Measurements from ENCODE around the gene DPY19L1.
"Not testable (repeated sequence)": the region's sequence is repeated elsewhere in the genome, so short reads cannot be mapped to it uniquely, and the experiment has no call there.

Gene DPY19L1

DNA sequence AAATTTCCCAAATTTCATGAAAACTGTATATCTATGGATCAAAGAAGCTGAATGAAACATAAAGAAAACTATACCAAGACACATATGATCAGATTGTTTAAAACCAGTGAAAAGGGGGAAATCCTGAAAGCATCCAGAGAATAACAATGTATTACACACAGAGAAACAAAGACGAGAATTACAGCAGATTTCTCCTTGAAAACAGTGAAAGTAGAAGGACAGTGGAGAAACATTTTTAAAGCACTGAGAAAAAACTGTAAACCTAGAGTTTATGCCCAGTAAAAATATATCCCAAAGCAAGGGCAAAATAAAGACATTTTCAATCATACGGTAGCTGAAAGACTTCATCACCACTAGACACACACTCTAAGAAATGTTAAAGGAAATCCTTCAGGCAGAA, 121.0 kb downstream of the DPY19L1 start:
- DNase-seq: no peak

DNA sequence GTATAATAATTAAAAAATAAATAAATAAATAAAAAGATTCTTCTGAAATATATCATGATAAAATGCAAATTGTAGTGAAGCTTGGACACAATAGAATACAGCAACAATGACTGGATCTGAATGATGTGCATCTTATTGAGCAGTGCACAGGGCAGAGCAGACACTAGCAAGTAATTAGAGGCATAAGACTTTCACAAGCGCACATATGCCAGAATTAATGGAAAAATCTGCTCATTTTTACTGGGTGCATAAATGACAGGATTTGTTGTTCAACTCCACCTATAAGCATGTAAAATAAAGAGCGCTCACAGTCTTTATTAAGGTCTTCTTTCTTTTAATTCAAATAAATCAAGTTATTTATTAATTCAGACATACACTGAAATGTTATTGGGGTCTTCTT, 125.0 kb downstream of the DPY19L1 start:
- DNase-seq: no peak

DNA sequence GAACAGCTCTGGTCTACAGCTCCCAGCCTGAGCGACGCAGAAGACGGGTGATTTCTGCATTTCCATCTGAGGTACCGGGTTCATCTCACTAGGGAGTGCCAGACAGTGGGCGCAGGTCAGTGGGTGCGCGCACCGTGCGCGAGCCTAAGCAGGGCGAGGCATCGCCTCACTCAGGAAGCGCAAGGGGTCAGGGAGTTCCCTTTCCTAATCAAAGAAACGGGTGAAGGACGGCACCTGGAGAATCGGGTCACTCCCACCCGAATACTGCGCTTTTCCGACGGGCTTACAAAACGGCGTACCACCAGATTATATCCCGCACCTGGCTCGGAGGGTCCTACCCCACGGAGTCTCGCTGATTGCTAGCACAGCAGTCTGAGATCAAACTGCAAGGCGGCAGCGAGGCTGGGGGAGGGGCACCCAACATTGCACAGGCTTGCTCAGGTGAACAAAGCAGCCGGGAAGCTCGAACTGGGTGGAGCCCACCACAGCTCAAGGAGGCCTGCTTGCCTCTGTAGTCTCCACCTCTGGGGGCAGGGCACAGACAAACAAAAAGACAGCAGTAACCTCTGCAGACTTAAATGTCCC, 130.9 kb downstream of the DPY19L1 start:
- peak; percentile 30 for DNase-seq

DNA sequence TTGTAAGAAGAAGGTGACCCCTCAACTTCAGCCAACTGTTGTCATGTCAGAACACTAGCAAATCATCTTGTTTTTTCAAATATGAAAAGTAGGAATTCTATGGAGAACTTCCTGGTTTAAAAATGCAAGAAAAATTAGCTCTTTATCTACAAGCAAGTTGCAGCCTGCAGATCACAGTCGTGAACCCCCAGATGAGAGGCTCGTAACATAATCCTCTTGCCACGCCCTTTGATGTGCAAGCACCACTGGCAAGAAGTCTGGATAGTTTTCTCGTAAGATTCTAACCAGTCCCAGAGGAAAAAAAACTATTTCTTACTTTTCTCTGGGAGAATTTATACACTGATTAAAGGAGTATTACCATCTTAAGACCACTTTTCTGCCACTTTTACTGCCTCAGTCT, 132.3 kb downstream of the DPY19L1 start:
- DNase-seq: no peak

DNA sequence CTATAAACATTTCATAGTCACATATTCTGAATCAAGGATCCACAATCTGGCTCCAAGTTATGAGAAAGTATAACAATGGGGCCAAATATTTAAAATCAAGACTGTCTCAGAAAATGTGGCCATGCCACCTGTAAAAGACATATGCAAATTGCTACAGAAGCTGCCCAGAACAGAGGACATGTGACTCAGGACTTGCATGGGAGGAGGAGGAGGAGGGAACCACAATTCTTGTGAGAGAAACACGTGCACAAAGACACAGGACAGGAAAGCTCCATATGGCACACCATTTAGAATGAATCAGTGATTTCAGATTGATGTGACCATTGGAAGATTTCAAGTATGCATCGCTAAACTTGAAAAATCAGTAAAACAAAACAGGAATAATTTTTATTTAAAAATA, 133.4 kb downstream of the DPY19L1 start:
- not testable (repeated sequence) for DNase-seq

DNA sequence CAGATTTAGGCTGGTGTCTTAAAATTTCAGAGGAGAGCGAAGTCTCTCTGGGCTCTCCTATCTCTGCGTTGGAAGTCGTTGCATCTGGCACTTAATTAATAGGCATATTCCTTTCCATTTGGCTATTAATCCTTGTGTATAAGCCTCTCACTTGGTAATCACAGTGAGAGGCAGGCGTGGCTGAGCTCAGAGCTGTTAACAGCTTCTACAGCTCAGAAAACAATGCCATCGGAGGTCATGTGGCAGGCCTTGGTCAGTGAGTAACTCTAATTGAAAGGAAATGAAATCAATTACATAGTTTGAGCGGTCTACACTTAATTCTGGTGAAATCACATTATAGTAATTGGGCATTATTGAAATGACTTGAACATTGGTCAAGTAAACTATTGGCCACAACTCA, 135.1 kb downstream of the DPY19L1 start:
- no peak for DNase-seq

DNA sequence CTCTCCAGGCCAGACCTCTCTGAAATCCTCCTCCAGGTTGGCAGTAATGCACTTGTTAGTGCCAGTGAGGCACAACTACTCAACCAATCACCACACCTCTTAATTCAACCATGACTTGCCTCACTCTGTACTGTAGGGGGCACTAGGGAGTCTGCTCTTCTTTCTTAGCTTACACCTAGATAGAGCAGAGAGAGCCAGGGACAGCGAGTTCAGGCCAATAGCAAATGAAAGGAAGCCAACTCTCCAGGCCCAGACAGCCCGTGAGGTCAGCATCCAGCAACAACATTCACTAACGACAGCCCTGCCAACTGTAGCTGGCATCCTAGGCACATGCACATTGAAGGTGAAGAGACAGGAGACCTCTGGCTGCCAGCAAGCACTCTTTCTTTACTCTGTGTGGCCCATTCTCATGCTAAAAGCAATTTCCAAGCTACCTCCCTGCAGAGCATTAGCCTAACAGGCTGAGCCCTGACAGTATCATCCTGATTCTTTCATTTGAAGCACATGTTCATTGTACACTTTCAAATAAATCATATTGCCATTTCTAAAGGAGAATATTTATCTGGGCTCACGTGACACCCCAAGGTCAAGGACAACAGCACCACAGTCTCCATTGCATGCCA, 136.3 kb downstream of the DPY19L1 start:
- no peak for DNase-seq

DNA sequence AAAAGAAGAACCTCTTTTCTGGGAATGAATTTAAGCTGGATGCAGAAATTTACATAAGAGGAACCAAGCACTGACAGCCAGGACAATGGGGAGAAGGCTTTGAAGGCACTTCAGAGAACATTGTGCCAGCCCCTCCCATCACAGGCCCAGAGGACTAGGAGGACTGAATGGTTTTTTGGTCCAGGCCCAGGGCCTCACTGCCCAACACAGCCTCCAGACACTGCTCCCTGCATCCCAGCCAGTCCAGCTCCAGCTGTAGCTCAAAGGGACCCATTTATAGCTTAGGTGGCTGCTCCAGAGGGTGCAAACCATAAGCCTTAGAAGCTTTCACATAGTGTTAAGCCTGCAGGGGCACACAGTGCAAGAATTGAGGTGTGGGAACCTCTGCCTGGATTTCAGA, 142.1 kb downstream of the DPY19L1 start:
- no peak for DNase-seq

DNA sequence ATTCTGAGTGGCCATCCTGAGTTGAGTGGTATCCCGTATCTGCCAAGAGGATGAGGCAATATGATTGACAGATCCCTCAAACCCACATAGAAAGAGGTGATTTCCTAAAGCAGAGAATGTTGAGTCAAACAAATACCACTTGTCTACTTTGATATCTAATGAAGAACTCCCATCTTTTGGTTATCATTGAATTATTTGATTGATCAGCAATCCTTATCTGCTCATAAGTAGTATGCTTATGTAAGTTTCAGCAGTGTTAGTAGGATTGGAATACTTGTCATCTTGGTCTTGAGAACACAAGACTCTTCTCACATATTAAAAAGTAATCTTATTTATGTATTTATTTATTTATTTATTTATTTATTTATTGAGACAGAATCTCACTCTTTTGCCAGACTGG, 147.3 kb downstream of the DPY19L1 start:
- no peak for DNase-seq

DNA sequence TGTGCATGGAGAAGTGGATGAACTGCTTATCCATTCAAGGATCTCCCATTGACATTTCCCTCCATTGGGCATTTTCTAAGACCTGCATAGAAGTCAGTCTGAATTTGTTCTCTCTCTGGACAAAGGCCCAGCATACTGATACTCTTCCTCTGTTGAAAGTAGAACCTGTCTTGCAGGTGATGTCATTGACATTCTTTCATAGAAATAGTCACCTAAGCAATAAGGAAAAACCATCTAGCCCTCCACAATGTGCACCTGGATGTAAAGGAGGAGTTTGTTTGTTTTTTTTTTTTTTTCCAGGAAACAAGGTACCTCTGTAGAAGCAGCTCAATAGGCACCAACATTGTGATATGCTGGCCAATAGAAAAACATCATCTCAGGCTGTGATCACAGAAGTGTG, 150.4 kb downstream of the DPY19L1 start:
- DNase-seq: no peak

DNA sequence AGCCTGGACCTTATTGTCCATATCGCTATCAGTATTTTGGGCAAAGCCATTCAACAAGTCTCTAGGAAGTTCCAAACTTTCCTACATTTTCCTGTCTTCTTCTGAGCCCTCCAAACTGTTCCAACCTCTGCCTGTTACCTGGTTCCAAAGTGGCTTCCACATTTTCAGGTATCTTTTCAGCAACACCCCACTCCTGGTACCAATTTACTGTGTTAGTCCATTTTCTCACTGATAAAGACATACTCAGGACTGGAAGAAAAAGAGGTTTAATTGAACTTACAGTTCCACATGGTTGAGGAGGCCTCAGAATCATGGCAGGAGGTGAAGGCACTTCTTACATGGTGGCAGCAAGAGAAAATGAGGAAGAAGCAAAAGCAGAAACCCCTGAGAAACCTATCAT, 153.4 kb downstream of the DPY19L1 start:
- DNase-seq: not testable (repeated sequence)

DNA sequence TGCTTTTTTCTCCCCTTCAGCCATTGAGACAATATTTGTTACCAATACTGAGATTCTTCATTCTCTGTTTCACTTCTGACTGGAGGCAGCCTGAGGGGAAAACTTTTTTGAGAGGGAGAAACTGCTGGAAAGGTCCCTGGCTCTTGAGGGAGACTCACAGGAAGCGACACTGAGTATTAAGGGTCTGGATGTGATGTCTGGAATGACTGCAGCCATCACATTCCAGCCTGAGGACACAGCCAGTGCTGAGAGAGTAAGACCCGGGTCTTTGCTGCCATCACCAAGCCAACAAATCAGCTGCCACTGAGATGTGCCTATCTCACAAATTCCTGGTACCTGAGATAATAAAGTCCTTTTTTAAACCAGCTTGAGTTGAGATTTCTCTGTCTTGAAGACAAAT, 157.4 kb downstream of the DPY19L1 start:
- DNase-seq: no peak

DNA sequence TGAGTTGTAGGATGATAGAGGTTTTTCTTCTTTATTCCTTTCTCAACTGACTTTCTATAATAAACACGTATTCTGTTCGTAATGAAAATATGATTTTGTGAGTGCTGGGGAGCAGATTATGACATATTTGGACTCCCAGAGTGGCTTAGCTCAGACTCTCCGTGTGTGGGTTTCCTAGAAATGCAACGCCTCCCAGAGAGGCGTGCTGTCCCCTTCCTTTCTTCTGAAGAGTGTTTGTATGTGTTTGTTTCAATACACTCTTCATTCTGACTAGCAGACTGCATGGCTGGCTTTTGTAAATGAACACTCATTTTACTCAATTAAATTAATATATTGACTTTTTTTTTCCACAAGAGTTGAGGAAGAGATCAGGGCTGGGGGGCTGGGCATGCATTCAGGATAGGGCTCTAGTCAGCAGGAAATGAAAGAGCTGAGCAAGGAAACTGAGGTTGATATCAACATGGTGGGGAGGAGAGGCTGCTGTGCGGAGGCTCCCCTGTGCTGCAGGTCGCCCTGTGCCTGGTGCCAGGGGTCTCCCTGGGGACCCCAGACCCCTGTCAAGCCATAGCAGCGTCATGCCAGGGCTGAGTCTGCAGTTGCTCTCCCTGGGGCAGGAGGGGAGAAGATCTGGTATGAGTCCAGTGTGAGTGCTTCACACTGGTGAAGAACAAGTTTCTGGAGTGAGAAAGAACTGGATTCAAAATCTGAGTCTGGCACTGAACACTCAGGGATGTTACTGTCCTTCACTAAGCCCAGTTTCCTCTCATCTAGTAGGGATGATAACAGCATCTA, 158.1 kb downstream of the DPY19L1 start:
- not testable (repeated sequence) for DNase-seq

Data from NCI-H345 (cell line).